ENCODE results near the gene SLC6A3. TPM values are rescaled to one million over a fixed set of nuclear protein-coding genes. Genes with fewer than 3 reads are reported as not detected.
A peak's percentile ranks its signal among the peaks of the same experiment; 100 is the strongest.

SLC6A3 gene
- total and polyA plus RNA-seq, 2 of the 13 experiments (the other 11 are each of a cell fraction or from before 2014, with no cell fraction given), result 0.01 TPM; not detected in 1

- TF ChIP-seq ZBTB40 (IDR thresholded peaks at IDR 0.05) (no peak), ZBTB40 (CRISPR knock-in tag; IDR thresholded peaks at IDR 0.05) (no peak), SIN3B (IDR thresholded peaks at IDR 0.05; ENCODE audit: low read length) (peak; percentile 72; the same call in 1 of the 2 replicates), ZNF772 (CRISPR knock-in tag; IDR thresholded peaks at IDR 0.05) (no peak), EEA1 (CRISPR knock-in tag; IDR thresholded peaks at IDR 0.05; ENCODE audit: borderline replicate concordance) (peak; percentile 24; the same call in 1 of the 2 replicates), RFX1 (IDR thresholded peaks at IDR 0.05) (peak; percentile 41; the same call in 1 of the 2 replicates), ZGPAT (CRISPR knock-in tag; IDR thresholded peaks at IDR 0.05) (peak; percentile 50; the same call in 1 of the 2 replicates), ZNF530 (CRISPR knock-in tag; IDR thresholded peaks at IDR 0.05; ENCODE audit: low read depth) (no peak), UBTF (CRISPR knock-in tag; IDR thresholded peaks at IDR 0.05) (peak; percentile 45; the same call in 1 of the 2 replicates), ZNF546 (CRISPR knock-in tag; conservative IDR thresholded peaks at IDR 0.05) (peak; percentile 69), ZNF354B (CRISPR knock-in tag; IDR thresholded peaks at IDR 0.05) (no peak), BORCS8-MEF2B (CRISPR knock-in tag; IDR thresholded peaks at IDR 0.05) (no peak), ZNF747 (CRISPR knock-in tag; IDR thresholded peaks at IDR 0.05; ENCODE audit: borderline replicate concordance) (no peak), NCOA2 (CRISPR knock-in tag; IDR thresholded peaks at IDR 0.05) (no peak), RARA (CRISPR knock-in tag; IDR thresholded peaks at IDR 0.05) (peak; percentile 81), AGO2 (optimal IDR thresholded peaks at IDR 0.05; ENCODE audit: low read depth, low read length) (peak; percentile 62), ZSCAN22 (CRISPR knock-in tag; IDR thresholded peaks at IDR 0.05) (no peak)
Observed at GRCh38 chr5:1344975-1345838, 100.0 kb downstream of the SLC6A3 start, which contains the start of gene CLPTM1L (continued).
